ENCODE data around the gene IFT27.

Gene IFT27

DNA sequence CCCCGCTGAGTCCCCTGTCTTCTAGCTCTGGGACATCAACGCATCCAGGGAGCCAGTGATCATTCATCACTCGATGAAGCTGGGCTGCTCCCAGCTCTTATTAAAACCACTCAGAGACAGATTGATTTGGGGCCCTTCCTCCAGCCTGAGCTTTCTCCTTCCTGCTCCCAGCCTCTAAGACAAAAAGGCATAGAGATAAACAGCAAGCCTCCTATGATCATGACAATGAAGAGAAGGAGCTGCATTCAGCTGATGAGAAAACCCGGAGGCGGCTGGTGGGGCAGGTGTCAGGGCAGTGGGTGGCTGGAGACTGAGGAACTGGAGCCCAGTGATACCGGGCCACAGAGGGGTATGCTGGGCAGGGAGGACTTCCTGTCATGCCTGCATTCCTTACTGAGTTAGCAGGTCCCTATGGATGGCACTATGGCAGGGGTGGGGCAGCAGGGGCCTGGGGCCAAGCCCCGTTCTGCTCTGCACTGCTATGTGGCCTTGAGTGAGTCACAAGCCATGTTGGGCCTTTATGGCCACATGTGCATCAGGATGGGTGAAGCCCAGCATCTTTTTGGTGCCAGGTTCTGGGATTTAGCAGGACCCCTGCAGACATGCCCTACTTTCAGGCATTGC is 20.7 kb upstream of the IFT27 start:
- DNase-seq (ENCODE audit: low spot score), result no peak

DNA sequence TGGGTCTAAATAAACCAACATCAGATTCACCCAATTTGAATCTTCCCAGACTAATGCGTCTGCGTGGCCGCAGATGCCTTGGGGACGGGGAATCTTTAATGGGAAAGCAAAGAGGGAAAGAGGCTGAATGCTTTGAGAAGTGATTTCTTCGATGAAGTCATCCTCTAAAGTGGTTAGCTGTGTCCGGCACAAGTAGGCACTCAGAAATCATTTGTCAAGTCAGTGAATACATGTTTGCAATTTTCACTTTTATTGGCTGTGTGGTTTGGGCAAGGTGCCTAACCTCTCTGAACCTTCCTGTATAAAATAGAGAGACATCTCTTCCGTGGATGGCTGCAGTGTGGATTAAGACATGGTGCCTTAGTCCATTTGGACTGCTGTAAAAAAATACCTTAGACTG is 19.7 kb upstream of the IFT27 start:
- DNase-seq (ENCODE audit: low spot score), result no peak

DNA sequence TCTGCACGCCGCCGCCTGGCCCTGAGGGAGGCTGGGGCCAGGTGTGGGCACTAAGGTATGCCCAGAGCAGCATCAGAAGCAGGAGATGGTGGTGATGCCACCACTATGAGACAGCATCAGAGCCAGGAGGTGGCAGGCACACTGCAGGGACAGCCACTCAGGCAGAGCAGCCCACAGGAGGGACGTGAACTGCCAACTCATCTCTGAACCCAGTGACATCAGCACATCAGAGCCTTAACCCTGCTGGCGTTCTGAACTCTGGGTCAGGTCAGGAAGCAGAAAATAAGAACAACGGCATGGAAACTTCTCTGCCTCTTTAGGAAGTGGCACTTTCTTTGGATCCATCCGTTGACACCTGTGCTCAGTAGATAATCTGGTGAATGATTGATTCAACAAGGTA is 14.7 kb upstream of the IFT27 start:
- DNase-seq (ENCODE audit: low spot score), result no peak

DNA sequence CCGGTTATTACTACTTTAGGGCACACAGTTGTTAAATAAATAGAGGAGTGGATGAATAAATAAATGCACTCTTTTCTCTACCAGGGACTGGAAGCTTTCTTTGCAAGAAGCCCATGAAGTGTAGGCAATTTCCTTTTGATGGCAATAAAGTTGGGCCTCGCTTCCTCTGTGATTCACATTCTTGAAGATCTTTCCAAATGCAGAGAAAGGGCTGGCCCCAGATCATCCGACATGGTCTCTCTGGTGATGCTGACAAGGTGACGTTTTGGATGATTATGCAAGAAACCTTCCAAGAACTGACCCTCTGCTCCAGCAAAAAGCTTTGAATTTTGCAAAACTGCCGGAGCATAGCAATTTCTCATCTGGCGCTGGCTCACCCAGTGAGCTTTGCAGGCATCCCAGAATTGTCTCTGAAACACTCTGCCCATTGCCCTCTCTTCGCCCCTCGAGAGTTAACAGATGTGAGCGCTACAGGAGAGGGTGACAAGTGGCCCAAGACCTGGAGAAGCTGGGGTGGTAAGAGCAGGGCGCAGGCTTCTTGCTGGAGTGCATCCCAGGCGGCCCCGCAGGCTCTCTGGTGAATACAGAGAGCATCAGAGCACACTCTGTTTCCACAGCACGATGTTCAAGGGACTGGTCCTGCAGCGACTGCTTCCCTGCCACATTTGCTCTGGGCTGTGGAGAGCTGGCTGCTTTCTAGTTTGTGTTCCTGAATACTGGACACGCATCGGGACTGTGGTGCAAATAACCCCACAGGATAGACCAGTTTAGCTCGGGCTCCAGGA is 11.5 kb upstream of the IFT27 start:
- no peak for DNase-seq (ENCODE audit: low spot score)

DNA sequence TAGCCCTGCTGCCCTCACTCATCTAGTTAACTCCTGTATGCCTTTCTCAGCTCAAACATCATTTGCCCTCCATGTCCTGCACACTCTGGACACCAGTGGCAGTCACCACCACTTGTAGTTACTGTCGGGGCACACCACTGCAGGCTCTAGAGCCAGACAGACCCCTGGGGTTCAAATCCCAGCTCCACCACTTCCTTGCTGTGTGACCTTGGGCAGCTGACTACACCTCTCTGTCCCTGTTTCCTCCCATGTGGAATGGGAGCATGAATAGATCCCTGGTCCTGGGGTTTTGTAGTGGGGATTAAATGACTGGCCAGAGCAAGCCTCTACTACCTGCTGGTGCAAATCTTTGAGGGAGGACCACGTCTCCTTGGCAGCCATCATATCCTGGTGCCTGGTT is 7.8 kb upstream of the IFT27 start:
- no peak for DNase-seq (ENCODE audit: low spot score)

DNA sequence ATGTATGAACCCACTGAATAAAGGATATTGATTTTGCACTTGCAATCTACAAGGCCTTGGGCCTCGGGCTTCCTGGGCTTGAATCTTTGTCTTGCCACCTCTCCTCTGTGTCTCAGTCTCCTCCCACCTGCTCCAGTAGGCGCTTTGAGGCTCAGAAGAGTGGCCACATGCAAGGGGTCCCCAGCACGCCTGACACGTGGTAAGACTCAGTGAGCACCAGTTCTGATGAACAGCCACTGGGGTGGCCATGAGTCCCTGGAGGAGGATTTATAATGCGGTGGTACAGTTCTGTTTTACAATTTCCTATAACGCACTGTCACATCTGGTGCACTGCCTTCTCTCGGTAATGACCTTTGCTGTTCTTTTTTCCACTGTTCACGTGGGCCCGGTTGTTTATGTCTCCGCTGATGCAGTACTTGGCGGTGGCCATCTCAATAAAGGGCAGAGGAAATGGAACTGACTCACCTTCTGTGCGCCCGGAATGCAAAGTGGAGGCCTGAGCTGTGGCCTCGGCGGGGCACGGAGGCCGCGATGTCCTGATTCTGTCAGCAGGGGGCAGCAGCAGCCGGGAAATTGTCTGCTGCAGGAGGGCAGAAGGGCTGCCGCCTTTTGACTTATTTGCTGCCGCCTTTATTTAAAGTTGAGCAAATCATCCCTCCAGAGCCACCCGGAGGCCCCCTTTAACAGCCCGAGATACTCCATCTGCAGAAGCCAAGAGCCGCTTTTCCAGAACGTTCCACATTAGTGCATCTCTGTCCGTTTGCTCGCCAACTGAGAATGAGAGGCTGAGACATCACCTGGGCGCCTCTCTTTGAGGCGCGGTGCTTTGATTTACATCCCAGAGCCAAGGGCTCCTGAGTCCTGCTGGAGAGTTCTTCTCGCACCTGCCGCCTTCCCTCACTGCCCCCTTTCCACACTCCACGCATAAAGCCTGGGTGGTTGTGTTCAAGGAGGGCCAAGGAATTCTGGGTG is 6.0 kb upstream of the IFT27 start:
- peak; percentile 86 for DNase-seq (ENCODE audit: low spot score)

DNA sequence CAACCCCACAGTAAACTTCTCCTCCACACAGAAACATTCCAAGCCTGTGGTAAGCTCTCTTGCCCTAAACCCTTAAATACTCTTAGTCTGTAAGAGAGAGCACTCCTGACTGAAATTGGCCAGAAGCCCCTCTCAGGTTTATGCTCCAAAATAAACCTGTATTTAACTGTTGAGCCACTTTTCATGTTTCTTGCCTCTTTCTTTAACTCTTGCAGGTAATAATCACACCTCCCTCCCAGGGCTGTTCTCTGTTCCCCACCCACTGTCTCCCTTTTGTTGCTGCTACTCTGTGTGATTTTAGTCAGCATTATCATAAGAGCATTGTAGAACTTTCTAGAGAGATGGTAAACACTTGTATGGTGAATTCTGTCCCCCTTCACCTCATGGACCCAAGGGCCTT is 2.1 kb upstream of the IFT27 start:
- no peak for DNase-seq (ENCODE audit: low spot score)

GRCh38 chr22:36776722-36777121 is 803 bp upstream of the IFT27 start:
- no peak for DNase-seq (ENCODE audit: low spot score)

DNA sequence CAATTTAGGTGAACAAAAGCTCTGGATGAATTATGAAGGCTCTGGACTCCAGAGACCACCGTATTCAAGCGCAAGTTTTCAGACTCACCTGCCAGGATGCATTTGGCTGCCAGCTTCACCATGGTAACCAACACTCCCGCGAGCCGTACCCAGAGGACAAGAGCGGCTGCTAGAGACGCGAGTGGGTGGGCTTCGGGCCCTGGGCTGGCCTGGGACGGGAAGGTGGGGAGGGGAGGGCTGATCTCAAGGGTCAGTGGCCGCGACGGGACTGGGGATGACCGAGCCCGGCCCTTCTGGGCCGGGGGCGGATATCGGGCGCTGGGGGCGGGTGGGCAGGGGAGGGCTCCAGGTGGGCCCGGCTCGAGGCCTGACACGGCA is 344 bp downstream of the IFT27 start:
- DNase-seq (ENCODE audit: low spot score), result peak; percentile 31

GRCh38 chr22:36773935-36774334 is 2.0 kb downstream of the IFT27 start:
- no peak for DNase-seq (ENCODE audit: low spot score)

- no peak for DNase-seq (ENCODE audit: low spot score)
Observed at GRCh38 chr22:36772451-36772850, 3.5 kb downstream of the IFT27 start.

DNA sequence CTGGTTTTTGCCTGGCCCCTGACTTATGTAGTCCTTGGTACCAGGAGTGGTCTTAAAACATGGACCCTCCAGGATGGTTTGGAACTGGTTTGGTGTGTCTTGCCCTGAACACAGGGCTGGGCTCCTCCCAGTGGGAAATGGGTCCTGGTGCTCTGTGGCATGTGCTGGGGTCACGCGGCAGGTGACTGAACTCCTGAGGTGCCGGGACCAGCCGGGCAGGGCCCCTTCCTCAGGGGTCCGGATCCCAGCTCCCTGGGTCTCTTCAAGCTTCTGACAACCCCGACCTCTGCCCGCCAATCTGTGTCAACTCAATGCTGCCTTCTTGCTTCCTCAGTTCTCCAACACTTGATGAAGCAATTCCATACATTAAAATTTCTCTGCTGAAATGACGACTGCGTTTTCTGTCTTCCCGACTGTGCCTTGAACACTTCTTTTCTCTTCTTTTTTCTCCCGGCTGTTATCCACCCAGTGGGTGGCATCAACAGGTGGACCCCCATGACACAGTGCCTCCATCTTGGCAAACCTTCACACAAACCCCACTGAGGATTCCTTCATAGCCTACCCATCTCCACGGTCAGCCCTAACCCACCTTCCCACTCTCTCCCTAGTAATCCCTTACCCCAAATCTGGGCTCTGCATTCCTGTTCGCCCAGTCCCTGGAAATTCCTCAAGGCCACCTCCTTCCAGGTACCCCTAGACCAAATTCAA is 4.4 kb downstream of the IFT27 start:
- DNase-seq (ENCODE audit: low spot score), result no peak

DNA sequence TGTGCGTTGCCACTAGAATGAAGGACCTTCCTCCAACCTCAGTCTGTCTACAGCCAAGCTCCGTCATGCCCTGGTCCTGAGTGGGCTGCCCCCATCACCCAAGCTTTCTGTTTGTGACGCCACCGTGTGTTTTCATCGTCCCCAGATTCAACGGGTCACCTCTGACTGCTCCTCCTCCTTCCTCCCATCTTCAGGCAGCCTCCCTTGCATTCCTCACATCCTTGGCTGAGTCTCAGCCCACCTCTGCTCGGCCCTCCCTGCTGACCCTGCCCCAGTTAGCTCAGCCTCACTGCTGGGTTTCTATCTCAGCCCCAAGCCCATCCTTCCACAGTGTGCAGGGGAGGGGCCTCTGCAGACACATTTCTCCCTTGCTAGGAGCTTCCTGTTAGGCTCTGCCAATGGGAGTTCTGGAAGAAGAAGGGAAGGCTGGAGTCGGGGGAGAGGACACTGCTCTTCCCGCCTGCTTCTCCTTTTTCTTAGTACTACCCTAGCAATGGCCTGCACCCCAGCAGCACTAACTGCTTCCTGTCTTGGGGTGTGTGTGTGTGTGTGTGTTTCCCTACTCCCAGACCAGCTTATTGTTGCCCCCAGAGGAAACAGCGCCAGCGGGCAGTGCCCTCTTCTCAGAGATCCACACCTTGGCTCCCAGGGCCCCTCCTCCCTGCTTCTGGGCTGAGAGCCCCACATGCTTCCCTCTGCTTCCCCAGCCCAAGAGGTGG is 5.2 kb downstream of the IFT27 start:
- DNase-seq (ENCODE audit: low spot score), result no peak

DNA sequence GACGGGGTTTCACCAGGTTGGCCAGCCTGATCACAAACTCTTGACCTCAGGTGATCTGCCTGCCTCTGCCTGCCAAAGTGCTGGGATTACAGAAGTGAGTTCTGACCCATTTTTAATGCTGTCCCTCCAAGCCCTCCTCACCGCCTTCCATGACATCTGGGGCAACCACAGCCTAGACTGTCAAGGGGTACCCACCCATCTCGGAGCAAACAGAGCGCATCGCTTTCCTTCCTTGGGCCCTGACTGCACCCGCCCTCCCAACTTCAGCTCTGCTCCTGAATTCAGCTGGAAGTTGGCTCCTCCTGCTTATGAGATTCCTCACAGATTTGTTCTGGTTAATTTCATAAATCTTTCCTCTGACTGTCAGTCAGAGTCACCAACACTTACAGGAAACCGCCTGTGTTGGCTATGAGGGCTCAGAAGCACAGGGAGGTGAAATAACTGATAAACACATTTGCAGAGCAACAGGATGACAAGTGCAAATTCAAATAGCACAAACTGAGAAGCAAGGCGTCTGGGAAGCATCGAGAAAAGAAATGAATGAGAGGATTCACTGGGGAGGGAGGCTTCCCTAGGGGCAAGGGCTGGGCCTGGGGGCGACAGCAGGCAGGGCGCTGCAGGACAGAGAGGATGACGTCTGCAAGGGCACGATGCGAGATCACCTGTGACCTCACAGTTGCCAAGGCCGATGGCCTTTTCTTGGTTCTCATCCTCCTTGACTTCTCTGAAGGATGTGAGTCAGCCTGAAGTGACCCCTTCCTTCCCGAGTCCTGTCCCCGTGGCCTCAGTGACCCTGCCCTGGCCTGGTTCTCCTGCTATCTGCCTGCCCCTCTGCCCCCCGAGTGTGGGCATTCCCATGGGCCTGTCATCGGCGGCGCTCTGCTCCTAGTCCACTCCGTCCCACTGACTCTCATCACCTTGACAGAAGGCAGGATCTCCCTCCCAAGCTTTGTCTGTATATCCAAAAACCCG is 6.1 kb downstream of the IFT27 start:
- DNase-seq (ENCODE audit: low spot score), result no peak

DNA sequence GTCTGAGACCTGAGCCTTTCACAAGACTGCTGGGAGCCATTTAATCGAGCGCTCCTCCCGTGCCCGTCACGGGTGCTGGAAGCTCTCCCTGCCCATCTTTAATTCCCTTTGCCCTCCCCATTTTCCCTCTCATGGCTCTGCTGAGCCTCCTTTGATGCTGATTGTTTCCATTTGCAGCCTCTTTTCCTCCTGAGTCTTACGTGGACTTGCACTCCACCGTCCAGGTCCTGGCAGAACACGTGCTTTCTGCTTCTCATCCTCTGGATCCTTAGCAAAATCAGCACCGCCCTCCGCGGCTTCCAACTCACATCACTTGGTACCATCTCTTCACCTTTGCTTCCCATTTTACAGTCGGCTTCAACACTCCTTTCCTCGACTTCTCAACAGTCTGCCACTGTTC is 7.3 kb downstream of the IFT27 start:
- DNase-seq (ENCODE audit: low spot score), result no peak

GRCh38 chr22:36768141-36768540 is 7.8 kb downstream of the IFT27 start:
- no peak for DNase-seq (ENCODE audit: low spot score)

GRCh38 chr22:36767035-36767775 is 8.7 kb downstream of the IFT27 start:
- DNase-seq (ENCODE audit: low spot score), result no peak

DNA sequence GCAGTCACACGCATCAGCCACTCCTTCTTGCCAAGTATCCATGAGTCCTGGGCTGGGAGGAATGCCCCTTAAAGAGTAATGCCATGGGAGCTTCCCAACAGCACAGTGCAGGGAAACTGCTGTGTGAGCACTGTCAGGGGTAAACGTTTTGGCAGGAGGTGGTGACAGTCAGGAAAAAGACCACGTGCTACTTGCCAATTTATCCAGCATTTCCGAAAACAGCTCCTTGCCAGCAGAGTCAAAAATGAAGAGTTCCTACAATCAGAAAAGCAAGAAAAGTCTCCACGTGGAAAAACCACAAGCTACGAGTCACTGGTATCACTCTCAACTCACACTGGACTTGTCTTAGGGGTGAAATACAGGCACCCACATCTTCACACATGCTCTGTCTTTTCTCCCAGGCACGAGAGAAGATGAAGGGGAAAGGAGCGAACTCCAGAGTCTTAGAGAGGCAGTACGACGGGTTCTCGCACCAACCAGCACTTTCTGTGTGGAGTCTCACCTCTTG is 9.9 kb downstream of the IFT27 start:
- DNase-seq (ENCODE audit: low spot score), result no peak
